ACHN (cell line): Measurements from ENCODE around the gene TMEM171.

Experiments
- DNase-seq: peaks from one replicate; pipeline ENCODE4 v3.0.0-alpha.2; 2015
- in situ Hi-C: cut with HindIII; loops from 2 replicates; pipeline ENCODE4 v1.10.0; 2017; ENCODE audit warnings: low sequenced_read_pairs, low pct_ligation_motif_present, low pct_unique_long_range_greater_than_20kb

The TMEM171 gene

GRCh38 chr5:73118391-73118973 lies 1.9 kb upstream of the TMEM171 start:
- no peak for DNase-seq
- in situ Hi-C loops: no loop called here

DNA sequence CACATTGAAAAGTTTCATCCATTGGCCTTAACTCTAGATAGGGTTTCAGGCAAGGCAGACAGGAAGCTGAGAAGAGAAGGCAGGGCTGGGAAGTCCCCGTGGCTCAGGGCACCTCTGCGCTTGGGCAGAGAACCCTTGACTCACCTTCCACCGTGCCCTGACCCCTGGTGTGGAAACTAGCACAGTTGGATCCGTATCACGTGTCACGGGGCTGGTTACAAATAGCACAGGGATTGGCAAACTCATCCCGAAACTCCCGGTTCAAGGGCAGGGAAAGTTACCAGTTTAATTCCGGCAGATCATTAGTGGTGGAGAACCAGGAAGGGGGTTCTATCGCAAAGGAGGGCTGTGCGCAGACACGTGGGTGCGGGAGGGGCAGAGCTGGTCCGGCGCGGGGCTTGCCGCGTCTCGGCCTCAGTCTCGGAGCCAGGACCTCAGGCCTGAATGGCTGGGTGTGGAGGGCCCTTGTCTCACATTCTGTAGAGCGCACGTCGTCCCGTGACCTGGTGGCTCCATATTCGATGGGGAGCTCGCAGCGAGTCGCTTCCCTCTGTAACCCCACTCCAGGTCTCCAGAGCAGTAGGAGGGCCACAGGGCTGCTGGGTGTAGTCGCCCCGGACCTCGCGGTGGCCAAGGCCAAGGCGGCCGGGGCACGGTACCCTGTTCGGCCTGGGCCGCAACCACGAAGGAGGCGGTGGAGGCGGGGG lies 771 bp upstream of the TMEM171 start:
- DNase-seq: peak; percentile 70
- in situ Hi-C loops: no loop called here

DNA sequence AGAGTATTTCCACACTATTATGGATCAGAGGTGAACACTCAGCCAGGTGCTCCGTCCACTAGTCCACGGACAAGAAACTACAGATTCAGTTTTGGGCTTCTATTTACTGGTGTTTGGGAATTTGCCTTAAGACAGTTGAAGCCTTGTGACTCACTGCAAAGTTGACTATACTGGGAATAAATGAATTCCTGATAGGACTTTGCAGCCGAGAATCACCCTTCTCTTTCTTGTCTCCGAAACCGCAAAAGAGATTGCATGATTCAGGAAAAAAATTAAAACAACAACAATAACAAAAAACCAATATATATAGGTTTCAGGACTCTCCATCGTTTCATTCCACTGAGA lies 716 bp downstream of the TMEM171 start:
- in situ Hi-C loops: no loop called here
- peak; percentile 17 for DNase-seq

GRCh38 chr5:73122875-73123810 lies 2.8 kb downstream of the TMEM171 start:
- in situ Hi-C loops: no loop called here
- DNase-seq: no peak

- in situ Hi-C loops: no loop called here
- no peak for DNase-seq
Measured at GRCh38 chr5:73125289-73125688, 4.9 kb downstream of the TMEM171 start.

DNA sequence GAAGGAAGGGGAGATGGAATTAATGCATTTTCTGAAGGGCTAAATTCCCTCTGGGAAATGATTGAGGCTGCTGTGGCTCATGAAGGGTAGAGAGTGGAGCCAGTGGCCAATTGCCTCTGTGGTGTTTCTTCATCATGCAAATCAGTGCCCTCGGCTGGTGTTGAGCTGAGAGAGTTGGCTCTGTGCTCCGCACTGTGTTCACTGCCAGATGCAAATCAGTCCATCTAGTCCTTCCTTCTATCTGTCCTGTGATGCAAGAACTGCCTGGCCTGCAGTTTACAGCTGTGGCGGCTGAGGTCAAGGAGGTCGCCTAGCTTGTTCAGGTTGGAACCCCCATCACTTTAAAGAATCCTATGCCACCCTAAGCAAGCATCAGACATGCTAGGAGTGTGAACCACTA lies 6.0 kb downstream of the TMEM171 start:
- DNase-seq: no peak
- in situ Hi-C loops: no loop called here

GRCh38 chr5:73126957-73127356 lies 6.6 kb downstream of the TMEM171 start:
- no peak for DNase-seq
- in situ Hi-C loops: no loop called here

DNA sequence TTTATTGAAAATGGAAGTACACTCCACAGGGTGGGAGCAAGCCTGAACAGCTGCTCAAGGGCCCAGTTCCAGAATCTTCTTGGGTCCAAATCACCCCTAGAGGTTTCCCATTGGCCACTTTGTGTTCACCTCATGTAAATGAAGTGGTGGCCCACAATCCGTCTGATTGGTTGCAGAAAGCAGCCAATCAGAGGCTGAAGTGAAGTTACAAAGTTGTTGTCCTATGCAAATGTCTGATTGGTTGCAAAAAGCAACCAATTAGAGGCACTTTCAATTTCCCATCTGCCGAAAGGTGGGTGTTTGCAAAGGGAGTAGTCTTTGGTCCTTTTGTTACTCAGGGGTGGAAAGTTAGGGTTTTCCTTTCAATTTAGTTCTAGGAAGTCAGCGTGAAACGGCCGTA lies 8.8 kb downstream of the TMEM171 start:
- no peak for DNase-seq
- in situ Hi-C loops: no loop called here

GRCh38 chr5:73130811-73131210 lies 10.4 kb downstream of the TMEM171 start:
- in situ Hi-C loops: no loop called here
- DNase-seq: no peak

GRCh38 chr5:73131711-73132425 lies 11.5 kb downstream of the TMEM171 start:
- peak; percentile 32 for DNase-seq
- in situ Hi-C loops: no loop called here

DNA sequence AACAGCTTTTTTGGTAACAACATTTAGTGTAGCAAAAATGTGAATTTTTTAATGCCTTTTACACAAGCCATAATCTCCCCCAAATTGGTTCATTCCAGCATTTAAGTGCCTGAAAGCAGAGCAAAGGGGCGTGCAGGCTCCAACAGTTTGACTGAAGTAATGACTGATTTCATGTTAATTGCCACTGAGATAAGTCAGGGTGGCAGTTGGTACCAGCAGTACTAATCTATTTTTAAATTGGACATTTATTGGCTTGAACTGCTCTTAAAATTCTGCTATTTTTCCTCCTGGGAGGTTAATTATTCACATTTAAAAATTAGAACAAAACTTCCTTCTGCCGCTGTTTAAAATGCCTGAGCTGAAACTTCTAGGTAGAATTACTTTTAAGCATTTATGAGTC lies 12.4 kb downstream of the TMEM171 start:
- no peak for DNase-seq
- in situ Hi-C loops: no loop called here

GRCh38 chr5:73135021-73135420 lies 14.6 kb downstream of the TMEM171 start:
- in situ Hi-C loops: no loop called here
- DNase-seq: no peak

DNA sequence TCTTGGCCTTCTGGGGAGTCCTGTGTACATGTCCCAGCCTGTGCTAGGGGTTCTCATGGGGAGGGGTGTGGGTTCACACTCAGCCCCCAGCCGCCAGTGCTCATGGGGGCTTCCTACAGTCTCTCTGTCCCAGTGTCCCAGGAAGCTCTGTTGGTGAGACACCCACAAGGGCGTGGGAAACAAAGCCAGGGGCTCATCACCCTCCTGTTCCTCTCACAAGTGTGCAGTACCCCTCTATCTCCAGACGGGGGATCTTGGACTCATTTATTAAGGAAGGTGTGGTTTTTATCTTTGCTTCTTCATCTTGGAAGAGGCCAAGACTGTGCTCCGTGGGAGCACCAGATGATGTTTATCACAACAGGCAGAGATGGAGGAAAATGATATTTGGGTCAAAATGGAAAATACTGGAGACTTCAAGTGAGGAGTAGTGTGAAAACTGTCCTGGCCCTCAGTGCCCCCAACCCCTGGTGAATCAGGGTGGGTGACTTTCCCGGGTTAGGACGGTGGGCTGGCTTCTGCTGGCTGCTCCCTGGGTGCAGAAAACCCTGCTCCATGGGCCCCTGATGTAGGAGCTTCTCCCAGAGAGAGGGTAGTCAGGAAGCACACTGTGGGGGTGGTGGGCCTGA lies 15.2 kb downstream of the TMEM171 start:
- peak; percentile 80 for DNase-seq
- in situ Hi-C loops: no loop called here

GRCh38 chr5:73136055-73136562 lies 15.7 kb downstream of the TMEM171 start:
- peak; percentile 43 for DNase-seq
- in situ Hi-C loops: no loop called here

- DNase-seq: no peak
- in situ Hi-C loops: no loop called here
Measured at GRCh38 chr5:73137563-73138530, 17.5 kb downstream of the TMEM171 start.

- DNase-seq: no peak
- in situ Hi-C loops: no loop called here
Measured at GRCh38 chr5:73139485-73139884, 19.1 kb downstream of the TMEM171 start.

- DNase-seq: no peak
- in situ Hi-C loops: no loop called here
Measured at GRCh38 chr5:73140801-73141200, 20.4 kb downstream of the TMEM171 start.
